Mucosa of rectum (tissue), 2 donors: ENCODE results near the gene BCL7A.

ENCODE experiments used
- H3K27ac ChIP-seq, 2 donors: one replicate each; pipeline ENCODE4 v1.7.0; 2013; ENCODE audit warnings: inconsistent platforms in 2 of 2, low read depth in 2 of 2, low read length in 2 of 2
- H3K27me3 ChIP-seq, 2 donors: one replicate each; pipeline ENCODE4 v1.7.0; 2013; ENCODE audit warnings: low read length in 2 of 2; ENCODE audit not compliant: control insufficient read depth in 2 of 2, insufficient read depth in 2 of 2
- H3K36me3 ChIP-seq, 2 donors: one replicate each; pipeline ENCODE4 v1.7.0; 2013; ENCODE audit warnings: low read length in 2 of 2; ENCODE audit not compliant: control insufficient read depth in 2 of 2, insufficient read depth in 2 of 2
- H3K4me1 ChIP-seq, 2 donors: one replicate each; pipeline ENCODE4 v1.7.0; 2013; ENCODE audit warnings: low read length in 2 of 2, mild to moderate bottlenecking in 1 of 2; ENCODE audit not compliant: control insufficient read depth in 2 of 2, insufficient read depth in 2 of 2
- H3K4me3 ChIP-seq, 2 donors: one replicate each; pipeline ENCODE4 v1.7.0; 2013; ENCODE audit warnings: low read length in 2 of 2
- H3K9ac ChIP-seq, 2 donors: one replicate each; pipeline ENCODE4 v1.7.0; 2013; ENCODE audit warnings: low read length in 2 of 2, low read depth in 1 of 2, mild to moderate bottlenecking in 1 of 2
- H3K9me3 ChIP-seq, 2 donors: one replicate each; pipeline ENCODE4 v1.7.0; 2013; ENCODE audit warnings: low read length in 2 of 2; ENCODE audit not compliant: control insufficient read depth in 2 of 2
- donor health status: healthy.
- donor health status: Normal muscosa, but diverticular disease.

Gene BCL7A

DNA sequence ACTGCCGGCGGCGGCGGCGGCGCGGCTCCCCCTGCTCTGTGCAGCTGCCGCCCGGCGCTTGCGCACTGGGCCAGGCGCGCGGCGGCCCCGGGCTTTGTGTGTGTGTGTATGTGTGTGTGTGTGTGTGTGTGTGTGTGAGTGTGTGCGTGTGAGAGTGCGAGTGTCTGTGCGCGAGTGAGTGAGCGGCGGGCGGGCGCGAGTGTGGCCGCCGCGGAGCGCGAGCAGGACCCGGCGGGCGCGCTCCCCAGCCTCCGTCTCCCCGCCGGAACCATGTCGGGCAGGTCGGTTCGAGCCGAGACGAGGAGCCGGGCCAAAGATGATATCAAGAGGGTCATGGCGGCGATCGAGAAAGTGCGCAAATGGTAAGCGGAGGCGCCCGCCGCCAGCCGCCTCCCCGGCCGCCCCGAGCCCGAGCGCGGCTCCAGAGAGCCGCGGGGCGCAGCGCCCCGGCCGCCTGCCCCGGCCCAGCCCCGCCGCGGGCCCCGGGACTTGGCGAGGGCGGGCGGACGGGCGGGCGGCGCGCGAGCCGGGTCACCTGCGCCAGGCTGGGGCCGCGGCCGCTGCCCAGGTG lies at the start of gene BCL7A:
BCL7A (plus strand) TSS at position 63 of the 571 bp plus-strand sequence; CDS start at position 271, 208 bp downstream.
- Histone ChIP-seq H3K27me3 (no peaks in the 10 kb centered on the region), H3K36me3 (no peaks in the 10 kb centered on the region), H3K4me3 (peak within 1 kb of the TSS; percentile 69 to 72), H3K9me3 (no peaks in the 10 kb centered on the region), H3K9ac (peak within 1 kb of the TSS; percentile 52 to 69), H3K4me1 (peaks cover 8 to 13% of the 10 kb centered on the region in 2 donors), H3K27ac (peak within 1 kb of the TSS in 1 of 2 donors; percentile 52)

DNA sequence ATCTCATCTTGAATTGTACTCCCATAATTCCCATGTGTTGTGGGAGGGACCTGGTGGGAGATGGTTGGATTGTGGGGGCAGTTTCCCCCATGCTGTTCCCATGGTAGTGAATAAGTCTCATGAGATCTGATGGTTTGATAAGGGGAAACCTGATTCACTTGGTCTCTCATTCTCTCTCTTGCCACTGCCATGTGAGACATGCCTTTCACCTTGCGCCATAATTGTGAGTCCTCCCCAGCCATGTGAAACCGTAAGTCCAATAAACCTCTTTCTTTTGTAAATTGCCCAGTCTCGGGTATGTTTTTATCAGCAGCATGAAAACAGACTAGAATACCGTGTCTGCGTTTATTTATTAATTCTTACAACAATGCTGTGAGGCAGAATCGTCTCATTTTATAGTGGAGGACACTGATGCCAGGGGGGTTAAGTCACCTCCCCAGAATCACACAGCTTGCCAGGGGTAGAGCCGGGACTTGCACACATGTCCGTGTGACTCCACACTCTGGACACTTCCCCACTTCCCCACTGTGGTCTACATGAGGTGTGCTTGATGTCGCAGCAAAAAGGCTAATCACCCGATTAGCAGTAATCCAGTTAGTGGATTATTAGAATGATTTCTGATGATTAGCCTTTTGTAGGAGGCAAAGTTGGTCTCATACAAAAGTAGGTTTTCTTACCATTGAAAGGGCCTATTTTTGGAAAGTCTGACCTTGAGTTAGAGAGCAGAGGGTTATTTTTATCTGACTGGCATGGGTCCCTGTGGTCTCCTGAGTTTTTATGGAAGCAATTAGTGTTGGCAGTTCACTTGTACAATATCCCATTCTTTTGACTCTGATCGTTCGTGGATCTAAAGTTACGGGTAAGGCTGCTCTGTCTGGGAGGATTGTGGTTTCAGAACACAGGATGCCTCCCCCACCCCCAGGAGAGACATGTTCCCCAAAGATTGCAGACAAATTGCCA lies 47.4 kb upstream of the BCL7A start:
- Histone ChIP-seq H3K9me3 (no peaks in the 10 kb centered on the region), H3K4me1 (no peaks in the 10 kb centered on the region), H3K4me3 (no peak overlapping the region), H3K27ac (no peak overlapping the region), H3K9ac (no peak overlapping the region), H3K27me3 (no peaks in the 10 kb centered on the region), H3K36me3 (no peaks in the 10 kb centered on the region)

DNA sequence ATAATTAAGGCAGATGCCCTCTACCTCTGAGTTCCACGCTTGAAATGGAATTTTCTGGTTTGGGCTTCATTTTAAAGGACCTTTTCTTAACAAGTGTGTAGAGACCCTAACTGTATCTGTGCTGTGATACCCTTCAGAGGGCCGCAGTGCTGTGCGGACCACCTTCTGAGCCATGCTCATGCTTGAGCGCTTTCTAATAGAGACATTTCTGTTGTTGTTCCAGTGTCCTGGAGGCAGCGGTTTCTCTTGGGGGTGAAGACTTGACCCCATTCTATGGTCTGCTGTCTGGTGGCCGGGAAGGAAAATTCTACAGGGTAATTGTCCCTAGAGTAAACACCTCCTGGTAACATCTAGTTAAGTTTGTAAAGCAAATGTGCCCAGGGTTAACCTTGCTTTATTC lies 46.7 kb upstream of the BCL7A start:
- no peak overlapping the region for H3K4me3 ChIP-seq
- H3K9ac ChIP-seq, result no peak overlapping the region
- H3K4me1 ChIP-seq, result no peaks in the 10 kb centered on the region

DNA sequence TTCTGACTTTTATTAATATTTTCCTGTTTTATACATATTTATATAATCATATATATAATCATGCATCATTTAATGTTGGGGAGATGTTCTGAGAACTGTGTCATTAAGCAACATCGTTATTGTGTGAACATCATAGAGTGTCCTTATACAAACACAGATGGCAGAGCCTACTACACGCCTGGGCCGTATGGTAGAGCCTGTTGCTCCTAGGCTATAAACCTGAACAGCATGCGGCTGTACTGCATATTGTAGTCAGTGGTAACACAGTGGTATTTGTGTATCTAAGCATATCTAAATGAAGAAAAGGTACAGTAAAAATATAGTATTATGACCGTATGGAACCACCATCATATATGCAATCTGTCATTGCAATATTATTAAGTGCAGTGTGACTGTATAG lies 44.7 kb upstream of the BCL7A start:
- Histone ChIP-seq H3K4me1 (no peaks in the 10 kb centered on the region), H3K4me3 (no peak overlapping the region), H3K9ac (no peak overlapping the region), H3K9me3 (no peaks in the 10 kb centered on the region), H3K27ac (no peak overlapping the region), H3K36me3 (no peaks in the 10 kb centered on the region), H3K27me3 (no peaks in the 10 kb centered on the region)

More for the DNA sequence above, 46.7 kb upstream of the BCL7A start:
- no peaks in the 10 kb centered on the region for H3K9me3 ChIP-seq
- H3K27me3 ChIP-seq, result no peaks in the 10 kb centered on the region
- H3K27ac ChIP-seq, result no peak overlapping the region
- H3K36me3 ChIP-seq, result no peaks in the 10 kb centered on the region

DNA sequence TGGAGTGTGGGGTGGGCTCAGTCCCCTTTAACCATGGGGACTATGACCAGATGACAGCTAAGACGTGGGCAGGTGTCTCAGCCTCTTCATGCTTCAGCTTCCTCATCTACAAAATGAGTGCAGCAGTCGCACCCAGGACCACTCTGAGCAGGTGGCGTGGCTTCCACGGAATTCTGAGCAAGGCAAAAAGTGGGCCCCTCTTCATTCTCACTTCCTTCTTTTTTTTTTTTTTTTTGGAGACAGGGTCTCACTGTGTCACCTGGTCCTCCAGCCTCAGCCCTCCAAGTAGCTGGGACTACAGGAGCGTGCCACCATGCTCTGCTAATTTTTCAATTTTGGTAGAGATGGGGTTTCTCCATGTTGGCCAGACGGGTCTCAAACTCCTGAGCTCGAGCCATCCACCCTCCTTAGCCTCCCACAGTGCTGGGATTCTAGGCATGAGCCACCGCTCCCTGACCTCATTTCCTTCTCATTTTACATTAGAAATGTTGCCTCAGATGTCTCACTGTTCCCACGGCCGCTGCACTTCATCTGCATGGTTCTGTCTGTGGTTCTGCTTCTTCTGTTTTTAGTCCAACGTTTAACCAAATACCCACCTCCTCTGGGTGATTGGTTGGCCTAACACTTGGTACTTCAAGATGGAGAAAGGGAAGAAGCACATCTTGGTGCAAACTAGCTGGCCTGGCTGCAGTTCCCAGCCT lies 41.3 kb upstream of the BCL7A start:
- Histone ChIP-seq H3K9ac (no peak overlapping the region), H3K4me1 (no peaks in the 10 kb centered on the region), H3K27ac (no peak overlapping the region), H3K27me3 (no peaks in the 10 kb centered on the region), H3K9me3 (no peaks in the 10 kb centered on the region), H3K36me3 (no peaks in the 10 kb centered on the region), H3K4me3 (peak overlapping the region in 1 of 2 donors; percentile 20)

DNA sequence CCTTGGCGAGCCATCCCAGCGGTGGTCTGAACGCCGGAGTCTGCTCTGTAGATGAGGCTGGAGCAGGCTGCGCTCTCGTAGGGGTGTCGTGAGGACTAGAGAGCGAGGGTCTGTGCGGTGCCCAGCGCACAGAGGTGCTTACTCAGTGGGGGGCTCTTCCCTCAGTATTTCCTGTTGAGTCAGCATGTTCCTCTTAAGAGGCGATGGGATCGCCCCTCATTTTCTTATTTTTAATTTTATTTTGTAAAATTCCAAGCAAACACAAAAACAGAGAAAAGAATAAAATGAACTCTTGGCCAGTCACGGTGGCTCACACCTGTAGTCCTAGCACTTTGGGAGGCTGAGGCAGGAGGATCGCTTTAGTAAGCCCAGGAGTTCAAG lies 40.8 kb upstream of the BCL7A start:
- Histone ChIP-seq H3K9ac (no peak overlapping the region), H3K36me3 (no peaks in the 10 kb centered on the region), H3K27me3 (no peaks in the 10 kb centered on the region), H3K9me3 (no peaks in the 10 kb centered on the region), H3K27ac (no peak overlapping the region), H3K4me1 (no peaks in the 10 kb centered on the region), H3K4me3 (no peak overlapping the region)

DNA sequence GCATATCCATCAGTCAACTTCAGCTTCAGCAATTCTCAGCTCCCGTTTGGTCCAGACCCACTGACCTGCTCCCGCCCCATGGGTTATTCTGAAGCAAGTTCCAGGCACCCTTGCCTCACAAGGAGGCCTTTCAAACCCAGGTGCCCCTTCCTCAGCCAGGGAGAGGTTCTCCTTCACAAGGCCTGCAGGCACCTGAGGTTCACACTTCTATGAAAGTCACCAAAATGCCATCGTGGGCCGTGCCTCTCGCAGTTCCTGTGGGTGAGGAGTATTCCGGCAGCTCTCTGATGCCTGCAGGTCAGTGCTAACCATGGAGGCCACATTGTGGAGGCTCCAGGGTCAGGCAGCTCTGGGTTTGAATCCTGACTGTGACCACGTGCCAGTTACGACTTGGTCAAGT lies 40.2 kb upstream of the BCL7A start:
- no peaks in the 10 kb centered on the region for H3K36me3 ChIP-seq
- no peaks in the 10 kb centered on the region for H3K27me3 ChIP-seq
- H3K9ac ChIP-seq, result no peak overlapping the region
- no peaks in the 10 kb centered on the region for H3K4me1 ChIP-seq
- no peaks in the 10 kb centered on the region for H3K9me3 ChIP-seq
- no peak overlapping the region for H3K4me3 ChIP-seq
- H3K27ac ChIP-seq, result no peak overlapping the region

DNA sequence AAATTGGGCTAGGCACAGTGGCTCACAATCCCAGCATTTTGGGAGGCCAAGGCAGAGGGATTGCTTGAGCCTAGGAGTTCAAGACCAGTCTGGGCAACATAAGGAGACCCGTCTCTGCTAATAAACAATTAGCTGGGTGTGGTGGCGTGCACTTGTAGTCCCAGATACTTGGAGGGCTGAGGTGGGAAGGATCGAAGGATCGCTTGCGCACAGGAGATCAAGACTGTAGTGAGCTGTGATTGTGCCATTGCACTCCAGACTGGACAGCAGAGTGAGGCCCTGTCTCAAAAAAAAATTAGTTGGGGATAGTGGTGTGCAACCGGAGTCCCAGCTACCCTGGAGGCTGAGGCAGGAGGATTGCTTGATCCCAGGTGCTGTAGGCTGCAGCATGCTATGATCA lies 38.7 kb upstream of the BCL7A start:
- no peaks in the 10 kb centered on the region for H3K36me3 ChIP-seq
- H3K27me3 ChIP-seq, result no peaks in the 10 kb centered on the region
- H3K9ac ChIP-seq, result no peak overlapping the region
- H3K4me3 ChIP-seq, result no peak overlapping the region
- H3K4me1 ChIP-seq, result no peaks in the 10 kb centered on the region
- H3K27ac ChIP-seq, result no peak overlapping the region
- no peaks in the 10 kb centered on the region for H3K9me3 ChIP-seq

DNA sequence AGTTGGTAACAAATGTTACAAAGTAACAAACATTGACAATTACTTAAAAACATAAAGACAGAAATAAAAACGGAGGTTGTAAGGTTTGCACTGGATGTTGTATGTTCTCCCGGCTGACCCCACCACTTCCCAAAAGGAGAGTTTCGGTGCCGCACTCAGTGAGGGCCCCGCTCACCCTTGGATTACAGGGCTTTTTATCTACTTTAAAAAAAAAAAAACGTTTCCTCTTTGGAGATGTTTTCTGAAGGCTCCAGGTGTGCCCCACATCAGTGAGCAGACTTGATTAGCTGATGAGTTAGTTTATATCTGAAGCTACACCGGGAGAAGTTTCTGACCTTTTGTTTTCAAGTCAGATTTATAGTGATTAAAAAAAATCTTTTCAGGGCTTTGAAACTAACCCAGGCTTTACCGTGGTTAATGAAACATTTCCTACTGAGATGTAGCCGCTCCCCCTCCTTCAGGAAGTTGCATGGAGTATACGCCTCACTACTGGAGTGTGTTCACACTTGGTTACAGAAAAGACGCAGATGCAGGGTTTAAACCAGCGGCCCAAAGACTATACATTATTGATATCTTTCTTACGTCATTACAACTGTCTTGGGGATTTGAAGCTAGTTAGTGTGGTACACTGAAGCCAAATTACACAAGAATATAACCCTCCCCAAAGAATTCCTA lies 38.0 kb upstream of the BCL7A start:
- H3K9ac ChIP-seq, result no peak overlapping the region
- no peak overlapping the region for H3K4me3 ChIP-seq
- no peaks in the 10 kb centered on the region for H3K9me3 ChIP-seq
- H3K27me3 ChIP-seq, result no peaks in the 10 kb centered on the region
- no peaks in the 10 kb centered on the region for H3K4me1 ChIP-seq
- H3K36me3 ChIP-seq, result no peaks in the 10 kb centered on the region
- no peak overlapping the region for H3K27ac ChIP-seq
